ENCODE data around the gene NPSR1. TPM values are rescaled to one million over a fixed set of nuclear protein-coding genes. Genes with fewer than 3 reads are reported as not detected.

The NPSR1 gene
- total RNA-seq, 2 donors from 2014 or later: not detected

DNA sequence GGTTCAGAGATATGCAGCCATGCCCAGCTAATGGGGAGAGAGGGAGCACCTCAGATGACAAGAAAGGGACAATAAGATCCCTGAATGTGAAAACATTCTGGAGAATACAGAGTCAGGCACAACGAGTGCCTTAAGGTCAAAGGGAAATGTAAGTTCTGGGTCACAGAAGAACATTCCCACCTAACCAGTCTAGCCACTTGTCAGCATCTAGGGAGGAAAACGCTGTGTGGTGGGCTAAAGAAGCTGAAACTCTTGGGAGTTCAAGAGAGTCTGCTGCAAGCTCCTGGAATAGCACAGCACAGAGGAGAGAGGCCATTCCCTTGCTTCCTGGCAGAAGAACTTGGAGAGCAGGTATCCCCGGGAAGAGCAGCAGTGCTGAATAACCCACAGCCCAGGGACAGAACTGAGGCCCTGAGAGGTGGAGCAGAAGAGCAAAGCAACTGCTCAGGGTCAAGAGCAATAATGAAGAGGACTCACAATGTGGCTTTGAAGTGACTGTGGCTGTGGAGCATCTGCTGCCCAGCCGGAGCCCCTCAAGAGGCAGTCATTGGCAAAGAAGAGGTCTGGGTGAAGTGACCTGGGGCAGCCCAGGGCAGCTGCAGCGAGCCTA is 182.3 kb downstream of the NPSR1 start:
- WGBS: 56% methylated on average over 5 of the region's 5 CpGs
- no peaks in the 10 kb centered on the region for H3K4me1 ChIP-seq (replicated peaks)
- H3K9me3 ChIP-seq: no peaks in the 10 kb centered on the region
- no peak overlapping the region for H3K4me3 ChIP-seq
- TF ChIP-seq POLR2AphosphoS5 (IDR thresholded peaks at IDR 0.05) (no peak), POLR2A (IDR thresholded peaks at IDR 0.05) (no peak)
- TF ChIP-seq, protein P1, sequence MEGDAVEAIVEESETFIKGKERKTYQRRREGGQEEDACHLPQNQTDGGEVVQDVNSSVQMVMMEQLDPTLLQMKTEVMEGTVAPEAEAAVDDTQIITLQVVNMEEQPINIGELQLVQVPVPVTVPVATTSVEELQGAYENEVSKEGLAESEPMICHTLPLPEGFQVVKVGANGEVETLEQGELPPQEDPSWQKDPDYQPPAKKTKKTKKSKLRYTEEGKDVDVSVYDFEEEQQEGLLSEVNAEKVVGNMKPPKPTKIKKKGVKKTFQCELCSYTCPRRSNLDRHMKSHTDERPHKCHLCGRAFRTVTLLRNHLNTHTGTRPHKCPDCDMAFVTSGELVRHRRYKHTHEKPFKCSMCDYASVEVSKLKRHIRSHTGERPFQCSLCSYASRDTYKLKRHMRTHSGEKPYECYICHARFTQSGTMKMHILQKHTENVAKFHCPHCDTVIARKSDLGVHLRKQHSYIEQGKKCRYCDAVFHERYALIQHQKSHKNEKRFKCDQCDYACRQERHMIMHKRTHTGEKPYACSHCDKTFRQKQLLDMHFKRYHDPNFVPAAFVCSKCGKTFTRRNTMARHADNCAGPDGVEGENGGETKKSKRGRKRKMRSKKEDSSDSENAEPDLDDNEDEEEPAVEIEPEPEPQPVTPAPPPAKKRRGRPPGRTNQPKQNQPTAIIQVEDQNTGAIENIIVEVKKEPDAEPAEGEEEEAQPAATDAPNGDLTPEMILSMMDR (IDR thresholded peaks at IDR 0.05): no peak
- no peak overlapping the region for H3K27ac ChIP-seq
- no peak for DNase-seq (ENCODE audit: low spot score)
- intact Hi-C loops (cut with DNase I): no loop called here
- H3K27me3 ChIP-seq (replicated peaks; ENCODE audit: insufficient read depth): no peaks in the 10 kb centered on the region
- no peaks in the 10 kb centered on the region for H3K36me3 ChIP-seq

DNA sequence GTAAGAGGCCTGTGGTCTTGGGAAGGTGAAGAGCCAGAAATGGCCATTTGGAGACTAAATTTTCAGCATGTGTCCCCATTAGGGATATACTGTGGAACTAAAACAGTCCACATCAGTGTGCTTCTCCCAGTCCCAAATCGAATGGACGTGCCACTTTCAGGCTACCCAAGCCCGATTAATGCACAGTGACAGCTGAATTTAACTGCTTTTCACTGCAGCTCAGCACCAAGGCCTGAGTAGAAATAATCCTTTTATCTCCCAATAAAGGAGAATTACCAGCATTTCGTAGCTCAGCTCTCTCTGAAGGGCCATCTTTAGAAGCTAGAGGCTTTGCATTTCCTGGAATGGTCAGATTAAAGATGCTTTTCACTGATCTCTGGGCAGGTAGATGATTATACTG is 183.3 kb downstream of the NPSR1 start:
- DNase-seq (ENCODE audit: low spot score): no peak
- no peaks in the 10 kb centered on the region for H3K27me3 ChIP-seq (replicated peaks; ENCODE audit: insufficient read depth)
- no peak overlapping the region for H3K4me3 ChIP-seq
- TF ChIP-seq, protein P1 (IDR thresholded peaks at IDR 0.05): no peak
- TF ChIP-seq POLR2A (IDR thresholded peaks at IDR 0.05) (no peak), POLR2AphosphoS5 (IDR thresholded peaks at IDR 0.05) (no peak)
- 93% methylated on average over 4 of the region's 4 CpGs for WGBS
- intact Hi-C loops (cut with DNase I): no loop called here
- no peak overlapping the region for H3K27ac ChIP-seq
- H3K4me1 ChIP-seq (replicated peaks): no peaks in the 10 kb centered on the region
- no peaks in the 10 kb centered on the region for H3K36me3 ChIP-seq
- no peaks in the 10 kb centered on the region for H3K9me3 ChIP-seq

DNA sequence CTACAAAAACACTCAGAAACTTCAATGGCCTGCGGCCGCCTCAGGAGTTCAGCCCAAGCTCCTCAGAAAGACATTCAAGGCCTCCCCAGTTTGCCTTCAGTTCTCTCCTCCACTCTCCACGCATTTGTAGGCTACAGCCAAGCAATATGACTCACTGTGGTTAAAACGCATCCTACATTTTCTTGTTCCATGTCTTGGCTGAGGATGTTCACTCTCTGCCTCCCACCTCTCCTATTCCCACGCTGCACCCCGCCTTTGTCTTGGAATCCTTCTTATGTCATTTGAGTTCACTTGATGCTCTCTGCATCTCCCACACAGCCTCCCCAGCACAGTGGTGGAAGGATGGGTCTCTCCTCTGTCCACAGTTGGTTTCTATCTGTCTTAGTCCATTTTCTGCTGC is 184.8 kb downstream of the NPSR1 start:
- no peak for DNase-seq (ENCODE audit: low spot score)
- 91% methylated on average over 6 of the region's 6 CpGs for WGBS

DNA sequence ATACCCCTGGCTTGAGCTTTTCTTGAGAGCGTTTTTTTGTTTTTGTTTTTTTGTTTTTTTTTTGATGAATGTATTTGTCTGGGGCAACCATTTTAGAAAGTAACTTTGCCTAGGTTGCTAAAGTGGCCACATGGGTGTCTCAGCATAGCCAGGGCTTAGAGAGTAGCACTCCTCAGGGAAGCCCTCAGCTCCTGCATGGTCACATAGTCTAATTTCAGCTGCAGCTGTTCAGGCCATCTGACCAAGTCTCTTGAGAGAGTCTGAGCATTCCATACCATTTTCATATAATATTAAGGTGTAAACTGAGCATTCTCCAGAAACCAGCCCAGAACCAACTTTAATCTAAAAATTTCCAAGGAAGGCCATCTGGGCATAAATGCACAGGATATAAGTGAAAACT is 186.4 kb downstream of the NPSR1 start:
- Histone ChIP-seq H3K9me3 (no peaks in the 10 kb centered on the region), H3K27me3 (replicated peaks; ENCODE audit: insufficient read depth) (no peaks in the 10 kb centered on the region), H3K36me3 (no peaks in the 10 kb centered on the region), H3K4me1 (replicated peaks) (no peaks in the 10 kb centered on the region), H3K27ac (no peak overlapping the region), H3K4me3 (no peak overlapping the region)
- DNase-seq (ENCODE audit: low spot score): no peak
- TF ChIP-seq POLR2AphosphoS5 (IDR thresholded peaks at IDR 0.05) (no peak), POLR2A (IDR thresholded peaks at IDR 0.05) (no peak)
- TF ChIP-seq, protein P1 (IDR thresholded peaks at IDR 0.05): no peak
- 87% methylated on average over 1 of the region's 1 CpG for WGBS
- intact Hi-C loops (cut with DNase I): no loop called here

More for the DNA sequence above, 184.8 kb downstream of the NPSR1 start:
- Histone ChIP-seq H3K27ac (no peak overlapping the region), H3K9me3 (no peaks in the 10 kb centered on the region), H3K4me3 (no peak overlapping the region), H3K4me1 (replicated peaks) (no peaks in the 10 kb centered on the region), H3K27me3 (replicated peaks; ENCODE audit: insufficient read depth) (no peaks in the 10 kb centered on the region), H3K36me3 (no peaks in the 10 kb centered on the region)
- no peak for TF ChIP-seq POLR2A (IDR thresholded peaks at IDR 0.05)
- TF ChIP-seq, protein P1 (IDR thresholded peaks at IDR 0.05): no peak
- no peak for TF ChIP-seq POLR2AphosphoS5 (IDR thresholded peaks at IDR 0.05)
- intact Hi-C loops (cut with DNase I): no loop called here

DNA sequence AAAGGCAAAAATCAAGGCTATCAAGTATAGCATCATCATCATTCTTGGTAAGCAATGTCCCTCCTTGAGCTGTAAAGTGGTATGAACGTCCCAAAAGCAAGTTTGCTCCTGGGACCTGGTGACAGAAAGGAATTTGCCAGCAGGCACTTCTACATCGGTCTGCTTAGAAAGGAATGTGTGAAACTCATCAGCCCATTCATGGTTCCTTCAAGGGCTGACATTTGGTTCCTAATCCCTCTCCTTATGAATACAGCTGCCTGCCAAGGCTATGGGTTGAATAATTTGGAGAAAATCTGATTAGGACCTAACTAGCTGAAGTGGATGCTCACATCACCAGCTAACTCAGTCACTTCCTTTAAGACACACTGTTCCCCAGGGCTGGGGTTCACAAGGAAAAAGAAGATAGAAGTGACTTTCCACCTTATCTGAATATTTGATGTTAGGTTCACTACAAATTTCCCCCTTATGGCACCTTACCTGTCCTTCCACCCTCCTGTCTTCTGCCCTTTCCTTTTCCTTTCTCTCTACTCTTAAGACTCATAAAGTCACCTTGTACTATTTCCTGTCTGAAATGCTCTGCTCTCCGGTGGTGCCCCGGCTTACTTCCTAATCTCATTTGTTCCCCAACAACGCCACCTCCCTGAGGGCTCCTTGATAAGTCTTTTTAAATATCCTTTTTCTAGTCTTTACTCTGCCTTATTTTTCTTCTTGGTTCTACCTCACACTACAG is 187.1 kb downstream of the NPSR1 start:
- intact Hi-C loops (cut with DNase I): no loop called here
- Histone ChIP-seq H3K27me3 (replicated peaks; ENCODE audit: insufficient read depth) (no peaks in the 10 kb centered on the region), H3K36me3 (no peaks in the 10 kb centered on the region), H3K27ac (no peak overlapping the region), H3K4me3 (no peak overlapping the region), H3K4me1 (replicated peaks) (no peaks in the 10 kb centered on the region), H3K9me3 (no peaks in the 10 kb centered on the region)
- 52% methylated on average over 5 of the region's 5 CpGs for WGBS
- TF ChIP-seq POLR2A (IDR thresholded peaks at IDR 0.05): no peak
- TF ChIP-seq, protein P1 (IDR thresholded peaks at IDR 0.05): no peak
- TF ChIP-seq POLR2AphosphoS5 (IDR thresholded peaks at IDR 0.05): no peak
- DNase-seq (ENCODE audit: low spot score): no peak

Measured in prostate gland (tissue), 2 donors.